ENCODE data around the gene DUOX1. TPM values are rescaled to one million over a fixed set of nuclear protein-coding genes. Genes with fewer than 3 reads are reported as not detected.
"Not testable (repeated sequence)": the region's sequence is repeated elsewhere in the genome, so short reads cannot be mapped to it uniquely, and the experiment has no call there.

The DUOX1 gene
- total RNA-seq, 4 donors from 2014 or later = 0.33 to 1.7 (median 0.61) TPM

DNA sequence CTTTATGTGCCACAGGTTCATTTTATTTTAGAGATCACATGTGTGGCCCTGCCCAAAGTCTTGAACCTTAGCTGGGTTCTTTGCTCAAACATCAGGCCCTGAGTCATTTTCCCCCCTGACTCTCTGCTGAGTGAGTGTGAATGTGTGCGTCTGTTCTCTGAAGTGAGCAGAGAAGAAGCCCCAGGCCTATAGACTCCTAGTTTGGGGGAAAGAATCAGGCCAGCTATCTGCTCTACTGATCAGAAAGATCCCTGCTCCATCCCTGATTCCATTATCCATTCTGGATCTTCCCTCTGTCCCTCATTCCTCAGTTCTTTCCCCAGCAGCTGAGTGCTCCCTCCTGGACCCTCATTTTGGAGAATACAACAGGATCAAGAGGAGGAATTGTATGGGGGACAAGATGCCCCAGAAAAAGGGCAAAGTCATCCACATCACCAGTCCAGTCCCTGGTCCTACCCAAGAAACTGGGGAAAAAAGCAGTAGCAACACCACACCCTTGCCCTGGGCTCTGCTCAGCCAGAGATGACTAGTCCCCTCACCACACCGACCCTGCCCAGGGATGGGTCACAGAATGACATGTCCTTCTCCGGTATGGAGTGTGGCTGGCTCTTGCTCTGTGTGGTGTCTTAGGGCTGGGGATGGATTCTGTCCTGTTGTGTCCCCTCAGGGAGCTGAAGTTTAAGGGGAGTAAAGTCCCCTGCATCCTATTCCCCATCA lies 3.2 kb downstream of the DUOX1 start:
- intact Hi-C loops (cut with DNase I) = no loop called here
- H3K27me3 ChIP-seq = peaks cover 0 to 91% (median 44%) of the 10 kb centered on the region in 4 donors
- H3K27ac ChIP-seq (replicated peaks in 1 of 4) = no peak overlapping the region
- 68% methylated on average over 2 of the region's 3 CpGs for WGBS
- peaks cover 10 to 27% (median 25%) of the 10 kb centered on the region in 4 donors for H3K4me1 ChIP-seq
- DNase-seq (ENCODE audit: extremely low spot score) = no peak
- no peak overlapping the region for H3K4me3 ChIP-seq
- no peaks in the 10 kb centered on the region for H3K36me3 ChIP-seq
- no peak for TF ChIP-seq EP300 (IDR thresholded peaks at IDR 0.05)
- TF ChIP-seq, protein P1, sequence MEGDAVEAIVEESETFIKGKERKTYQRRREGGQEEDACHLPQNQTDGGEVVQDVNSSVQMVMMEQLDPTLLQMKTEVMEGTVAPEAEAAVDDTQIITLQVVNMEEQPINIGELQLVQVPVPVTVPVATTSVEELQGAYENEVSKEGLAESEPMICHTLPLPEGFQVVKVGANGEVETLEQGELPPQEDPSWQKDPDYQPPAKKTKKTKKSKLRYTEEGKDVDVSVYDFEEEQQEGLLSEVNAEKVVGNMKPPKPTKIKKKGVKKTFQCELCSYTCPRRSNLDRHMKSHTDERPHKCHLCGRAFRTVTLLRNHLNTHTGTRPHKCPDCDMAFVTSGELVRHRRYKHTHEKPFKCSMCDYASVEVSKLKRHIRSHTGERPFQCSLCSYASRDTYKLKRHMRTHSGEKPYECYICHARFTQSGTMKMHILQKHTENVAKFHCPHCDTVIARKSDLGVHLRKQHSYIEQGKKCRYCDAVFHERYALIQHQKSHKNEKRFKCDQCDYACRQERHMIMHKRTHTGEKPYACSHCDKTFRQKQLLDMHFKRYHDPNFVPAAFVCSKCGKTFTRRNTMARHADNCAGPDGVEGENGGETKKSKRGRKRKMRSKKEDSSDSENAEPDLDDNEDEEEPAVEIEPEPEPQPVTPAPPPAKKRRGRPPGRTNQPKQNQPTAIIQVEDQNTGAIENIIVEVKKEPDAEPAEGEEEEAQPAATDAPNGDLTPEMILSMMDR (IDR thresholded peaks at IDR 0.05) = no peak
- no peak for TF ChIP-seq POLR2AphosphoS5 (IDR thresholded peaks at IDR 0.05)
- no peak for TF ChIP-seq POLR2A (IDR thresholded peaks at IDR 0.05; ENCODE audit: low read depth)
- no peaks in the 10 kb centered on the region for H3K9me3 ChIP-seq

DNA sequence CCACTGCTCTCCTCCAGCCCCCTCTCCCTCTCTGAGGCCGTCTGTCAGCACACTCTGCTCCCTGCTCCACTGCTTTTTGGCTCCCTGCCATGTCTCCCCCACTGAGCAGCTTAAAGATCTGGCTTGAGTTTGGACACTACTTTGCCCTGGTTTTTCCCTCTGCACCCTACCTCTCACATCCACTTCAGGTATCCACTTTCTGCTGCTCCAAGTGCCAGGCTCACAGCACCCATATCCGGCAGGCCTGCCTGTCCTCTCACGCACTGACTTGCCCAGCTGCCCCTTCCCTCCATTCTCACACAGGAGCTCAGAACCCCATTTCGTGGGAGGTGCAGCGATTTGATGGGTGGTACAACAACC lies 3.7 kb downstream of the DUOX1 start:
- Histone ChIP-seq H3K9me3 (no peaks in the 10 kb centered on the region), H3K27me3 (peaks cover 0 to 91% (median 41%) of the 10 kb centered on the region in 4 donors), H3K4me3 (no peak overlapping the region), H3K4me1 (peaks cover 10 to 27% (median 25%) of the 10 kb centered on the region in 4 donors), H3K36me3 (no peaks in the 10 kb centered on the region), H3K27ac (replicated peaks in 1 of 4) (no peak overlapping the region)
- intact Hi-C loops (cut with DNase I) = no loop called here
- TF ChIP-seq, protein P1 (IDR thresholded peaks at IDR 0.05) = no peak
- no peak for TF ChIP-seq POLR2AphosphoS5 (IDR thresholded peaks at IDR 0.05)
- TF ChIP-seq EP300 (IDR thresholded peaks at IDR 0.05) = no peak
- TF ChIP-seq POLR2A (IDR thresholded peaks at IDR 0.05; ENCODE audit: low read depth) = no peak
- WGBS = 71% methylated on average over 5 of the region's 5 CpGs
- no peak for DNase-seq (ENCODE audit: extremely low spot score)

DNA sequence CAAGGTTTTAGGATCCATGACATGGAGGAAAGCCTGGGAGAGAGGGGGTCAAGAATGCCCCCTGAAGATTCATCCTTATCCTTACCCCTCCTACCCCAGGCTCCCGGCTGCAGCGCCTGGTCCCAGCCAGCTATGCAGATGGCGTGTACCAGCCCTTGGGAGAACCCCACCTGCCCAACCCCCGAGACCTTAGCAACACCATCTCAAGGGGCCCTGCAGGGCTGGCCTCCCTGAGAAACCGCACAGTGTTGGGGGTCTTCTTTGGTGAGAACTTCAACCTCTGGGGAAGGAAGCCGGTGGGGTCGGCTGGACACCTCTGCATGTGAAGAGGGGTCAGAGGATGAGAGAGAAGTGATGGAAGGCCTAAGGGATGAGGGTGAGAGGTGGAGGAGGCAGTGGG lies 4.3 kb downstream of the DUOX1 start:
- intact Hi-C loops (cut with DNase I) = no loop called here
- Histone ChIP-seq H3K9me3 (no peaks in the 10 kb centered on the region), H3K36me3 (no peaks in the 10 kb centered on the region), H3K27ac (replicated peaks in 1 of 4) (no peak overlapping the region), H3K4me3 (no peak overlapping the region), H3K27me3 (peaks cover 0 to 91% (median 37%) of the 10 kb centered on the region in 4 donors), H3K4me1 (peaks cover 10 to 24% (median 21%) of the 10 kb centered on the region in 4 donors)
- TF ChIP-seq POLR2A (IDR thresholded peaks at IDR 0.05; ENCODE audit: low read depth) = no peak
- TF ChIP-seq POLR2AphosphoS5 (IDR thresholded peaks at IDR 0.05) = no peak
- TF ChIP-seq EP300 (IDR thresholded peaks at IDR 0.05) = no peak
- TF ChIP-seq, protein P1 (IDR thresholded peaks at IDR 0.05) = no peak
- 82% methylated on average over 7 of the region's 7 CpGs for WGBS
- DNase-seq (ENCODE audit: extremely low spot score) = no peak

DNA sequence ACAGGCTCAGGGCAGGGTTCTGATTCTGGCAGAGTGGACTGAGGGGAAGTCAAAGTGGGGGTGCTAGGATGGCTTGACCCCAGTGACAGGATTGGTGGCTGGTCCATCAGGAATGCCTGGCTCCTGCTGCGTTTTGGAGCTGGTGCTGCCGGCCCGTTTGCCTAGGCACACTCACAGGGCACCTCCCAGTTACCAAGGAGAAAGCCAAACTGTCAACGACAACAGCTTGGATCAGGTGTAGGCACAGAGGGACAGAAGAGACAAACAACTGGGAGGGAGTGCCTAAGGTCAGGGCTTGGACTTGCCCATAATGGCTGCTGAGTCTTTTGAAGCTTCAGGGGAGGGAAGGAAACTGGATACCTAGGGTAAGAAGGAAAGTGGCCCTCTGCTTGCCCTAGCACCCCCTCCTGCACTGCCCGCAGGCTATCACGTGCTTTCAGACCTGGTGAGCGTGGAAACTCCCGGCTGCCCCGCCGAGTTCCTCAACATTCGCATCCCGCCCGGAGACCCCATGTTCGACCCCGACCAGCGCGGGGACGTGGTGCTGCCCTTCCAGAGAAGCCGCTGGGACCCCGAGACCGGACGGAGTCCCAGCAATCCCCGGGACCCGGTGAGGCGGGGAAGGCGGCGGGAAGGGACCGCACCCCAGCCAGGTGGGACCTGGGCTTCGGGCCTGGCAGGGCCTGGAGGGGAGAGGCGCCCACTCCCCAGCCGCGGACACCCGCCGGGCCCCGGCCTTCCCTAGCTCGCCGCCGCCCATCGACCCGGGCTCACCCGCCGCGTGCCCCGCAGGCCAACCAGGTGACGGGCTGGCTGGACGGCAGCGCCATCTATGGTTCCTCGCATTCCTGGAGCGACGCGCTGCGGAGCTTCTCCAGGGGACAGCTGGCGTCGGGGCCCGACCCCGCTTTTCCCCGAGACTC lies 5.1 kb downstream of the DUOX1 start:
- DNase-seq (ENCODE audit: extremely low spot score) = no peak
- no peak for TF ChIP-seq EP300 (IDR thresholded peaks at IDR 0.05)
- no peak for TF ChIP-seq POLR2AphosphoS5 (IDR thresholded peaks at IDR 0.05)
- no peak for TF ChIP-seq POLR2A (IDR thresholded peaks at IDR 0.05; ENCODE audit: low read depth)
- TF ChIP-seq, protein P1 (IDR thresholded peaks at IDR 0.05) = no peak
- 40% methylated on average over 4 of the region's 57 CpGs for WGBS
- Histone ChIP-seq H3K9me3 (no peaks in the 10 kb centered on the region), H3K4me3 (peak overlapping the region; percentile 26 to 46 (median 34)), H3K27me3 (peaks cover 0 to 90% (median 28%) of the 10 kb centered on the region in 4 donors), H3K27ac (replicated peaks in 1 of 4) (no peak overlapping the region), H3K36me3 (no peaks in the 10 kb centered on the region), H3K4me1 (peaks cover 7 to 15% (median 12%) of the 10 kb centered on the region in 4 donors)
- intact Hi-C loops (cut with DNase I) = no loop called here

DNA sequence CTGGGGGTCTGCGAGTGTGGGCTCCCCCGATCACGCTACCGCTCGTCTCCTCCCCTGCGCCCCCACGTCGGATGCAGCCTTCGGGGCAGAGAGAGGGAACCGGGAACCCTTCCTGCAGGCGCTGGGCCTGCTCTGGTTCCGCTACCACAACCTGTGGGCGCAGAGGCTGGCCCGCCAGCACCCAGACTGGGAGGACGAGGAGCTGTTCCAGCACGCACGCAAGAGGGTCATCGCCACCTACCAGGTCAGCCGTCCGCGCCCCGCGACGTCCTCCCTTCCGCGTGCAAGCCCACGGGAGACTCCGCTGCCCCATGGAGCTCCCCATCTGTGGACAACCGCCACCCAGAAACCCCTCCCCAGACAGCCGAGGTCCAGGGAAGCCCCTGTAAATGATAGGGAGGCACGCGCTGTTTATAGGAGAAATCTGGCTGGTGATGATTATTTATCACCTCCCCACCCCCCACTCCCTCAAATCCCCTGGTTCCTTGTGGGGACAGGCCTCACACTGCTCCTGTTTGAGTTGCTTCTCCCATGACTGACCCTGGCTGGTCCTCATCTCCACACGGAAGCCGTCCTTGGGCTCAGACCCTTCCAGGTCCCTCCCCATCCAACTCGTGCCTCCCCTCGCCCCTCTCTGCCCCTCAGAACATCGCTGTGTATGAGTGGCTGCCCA lies 6.0 kb downstream of the DUOX1 start:
- no CpG with 5 or more reads among the region's 37 CpGs for WGBS
- H3K9me3 ChIP-seq; intact Hi-C loops (cut with DNase I); DNase-seq (ENCODE audit: extremely low spot score); H3K27ac ChIP-seq (replicated peaks in 1 of 4); H3K36me3 ChIP-seq: not testable (repeated sequence)
- Histone ChIP-seq H3K27me3 (peaks cover 0 to 84% (median 22%) of the 10 kb centered on the region in 4 donors), H3K4me3 (peak overlapping the region in 2 of 4 donors; percentile 33 to 46), H3K4me1 (peaks cover 6 to 11% (median 10%) of the 10 kb centered on the region in 4 donors)

Measured in esophagus muscularis mucosa (tissue), 4 donors.